HG03342 (cell line): ENCODE measurements around the gene KCTD15.

Source experiments
- ATAC-seq: cut with Tn5 transposase; IDR thresholded peaks from one replicate; pipeline ENCODE4 v1.9.1; 2021; ENCODE audit warnings: mild to moderate bottlenecking, moderate library complexity; ENCODE audit not compliant: unreplicated experiment

Gene KCTD15

GRCh38 chr19:33771384-33772101 lies 25.1 kb upstream of the KCTD15 start:
- peak; percentile 56 for ATAC-seq

- no peak for ATAC-seq
Measured at GRCh38 chr19:33772102-33772857, 24.4 kb upstream of the KCTD15 start.

DNA sequence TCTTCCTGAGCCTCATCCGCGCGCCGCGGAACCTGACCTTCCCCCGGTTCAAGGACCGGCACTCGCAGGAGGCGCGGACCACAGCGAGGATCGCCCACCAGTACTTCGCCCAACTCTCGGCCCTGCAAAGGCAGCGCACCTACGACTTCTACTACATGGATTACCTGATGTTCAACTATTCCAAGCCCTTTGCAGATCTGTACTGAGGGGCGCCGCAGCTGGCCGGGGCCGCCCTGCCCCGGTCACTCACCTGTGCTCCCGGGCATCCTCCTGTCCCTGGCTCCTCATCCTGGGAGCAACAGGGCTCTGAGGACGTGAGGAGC lies 23.9 kb upstream of the KCTD15 start:
- ATAC-seq = no peak

DNA sequence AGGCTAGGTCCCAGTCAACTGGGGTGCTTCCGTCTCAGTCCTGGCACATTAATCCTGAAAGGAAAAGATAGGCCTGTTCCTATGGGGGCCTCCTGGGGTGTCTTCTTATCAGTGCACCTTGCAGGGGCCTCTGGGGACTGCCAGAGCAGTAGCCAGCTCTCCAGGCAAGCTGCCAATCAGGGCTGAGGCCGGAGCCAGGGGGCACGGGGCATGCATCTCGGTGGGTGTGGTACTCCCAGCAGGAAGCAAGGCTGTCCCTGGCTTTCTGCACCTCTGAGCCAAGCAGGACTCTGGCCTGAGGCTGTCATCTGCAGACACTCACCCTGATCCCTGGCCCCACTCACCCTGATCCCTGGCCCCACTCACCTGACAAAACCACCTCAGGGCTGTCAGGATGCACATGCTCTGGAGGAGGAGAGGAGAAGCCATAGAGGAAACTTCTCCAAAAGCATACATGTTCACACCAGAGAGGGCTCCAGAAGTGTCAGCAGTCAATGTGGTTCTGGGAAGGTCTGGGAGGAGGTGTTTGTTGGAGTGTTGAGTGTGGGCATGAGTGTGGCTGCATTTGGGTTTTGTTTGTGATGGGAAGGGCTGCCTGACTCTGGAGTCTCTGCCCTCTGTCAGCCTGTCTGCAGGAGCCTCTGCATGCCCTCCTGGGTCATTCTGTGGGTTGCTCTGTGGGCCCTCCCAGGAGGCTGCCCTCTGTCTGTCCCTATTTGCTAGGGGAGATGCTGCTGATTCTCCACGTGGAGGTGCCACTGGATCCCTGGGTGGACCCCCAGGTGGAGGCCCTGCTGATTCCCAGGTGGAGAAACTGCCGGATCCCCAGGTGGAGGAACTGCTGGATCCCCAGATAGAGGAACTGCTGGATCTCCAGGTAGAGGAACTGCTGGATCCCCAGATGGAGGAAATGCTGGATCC lies 22.7 kb upstream of the KCTD15 start:
- ATAC-seq = no peak

- ATAC-seq = no peak
Measured at GRCh38 chr19:33774751-33775150, 21.9 kb upstream of the KCTD15 start.

GRCh38 chr19:33775731-33776487 lies 20.8 kb upstream of the KCTD15 start:
- no peak for ATAC-seq

DNA sequence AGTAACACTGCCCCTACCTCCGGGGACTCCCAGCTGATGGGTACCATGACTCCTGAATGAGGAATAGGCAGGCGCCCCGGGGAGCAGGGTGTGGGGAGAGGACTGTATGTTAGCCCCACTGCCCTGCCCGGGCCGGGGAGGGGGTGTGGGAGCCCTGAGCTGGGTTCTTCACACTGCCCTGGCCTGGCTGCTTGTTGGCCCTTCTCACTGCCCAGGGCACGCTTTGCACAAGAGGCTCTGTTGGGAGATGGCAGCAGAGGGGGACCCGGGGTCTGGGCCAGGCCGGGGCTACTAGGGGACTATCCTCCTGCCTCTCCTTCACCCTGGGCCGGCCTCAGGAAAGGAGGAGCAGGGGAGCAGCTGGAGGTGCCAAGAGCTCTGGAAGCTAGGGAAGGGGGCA lies 19.3 kb upstream of the KCTD15 start:
- no peak for ATAC-seq

DNA sequence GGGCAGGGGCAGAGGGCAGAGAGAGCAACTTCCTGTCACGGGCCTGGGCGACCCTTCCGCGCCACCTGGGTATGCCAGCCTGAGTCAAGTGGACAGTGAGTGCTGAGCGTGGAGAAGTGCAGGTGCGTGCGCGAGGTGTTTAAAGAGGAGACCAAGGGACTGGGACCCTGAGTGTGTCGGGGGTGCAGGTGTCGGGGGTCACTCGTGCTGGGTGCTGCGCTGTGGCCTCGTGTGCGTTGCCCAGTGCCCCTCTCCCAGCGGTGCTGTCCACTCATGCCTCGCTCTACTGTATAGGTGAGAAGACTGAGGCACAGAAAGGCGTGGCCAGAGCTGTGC lies 18.9 kb upstream of the KCTD15 start:
- ATAC-seq = no peak

DNA sequence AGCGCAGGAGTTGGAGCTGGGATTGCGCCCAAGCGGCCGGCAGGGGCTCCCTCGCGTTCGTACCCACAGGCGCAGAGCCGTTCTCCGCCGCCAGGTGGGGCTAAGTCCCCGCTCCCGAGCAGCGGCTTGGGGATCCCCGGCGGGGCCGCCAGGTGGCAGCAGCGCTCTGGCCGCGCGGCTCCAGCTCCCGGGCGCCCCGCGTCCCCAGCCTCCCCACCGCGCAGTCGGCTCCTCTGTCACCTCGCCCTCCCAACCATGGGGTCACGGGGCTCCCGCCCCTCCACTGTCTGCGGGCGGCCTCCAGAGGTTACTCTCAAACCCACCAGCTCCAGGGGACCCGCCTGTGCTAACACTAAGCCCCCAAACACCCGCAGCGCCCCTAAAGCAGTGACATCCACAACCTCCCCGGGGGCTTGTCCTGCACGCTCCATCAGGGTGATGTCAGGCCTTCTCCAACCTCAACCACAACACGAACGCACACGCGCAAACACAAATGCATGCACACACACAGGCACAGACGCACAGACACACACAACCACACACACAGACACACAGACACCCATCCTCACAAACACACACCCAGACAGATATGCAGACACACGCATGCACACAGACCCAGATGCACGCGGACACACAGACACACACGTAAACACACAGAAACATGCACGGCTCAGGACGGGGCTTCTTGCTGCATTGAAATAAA lies 18.4 kb upstream of the KCTD15 start:
- ATAC-seq = peak; percentile 90

GRCh38 chr19:33779849-33780248 lies 16.8 kb upstream of the KCTD15 start:
- no peak for ATAC-seq

- ATAC-seq = no peak
Measured at GRCh38 chr19:33780251-33780650, 16.4 kb upstream of the KCTD15 start.

DNA sequence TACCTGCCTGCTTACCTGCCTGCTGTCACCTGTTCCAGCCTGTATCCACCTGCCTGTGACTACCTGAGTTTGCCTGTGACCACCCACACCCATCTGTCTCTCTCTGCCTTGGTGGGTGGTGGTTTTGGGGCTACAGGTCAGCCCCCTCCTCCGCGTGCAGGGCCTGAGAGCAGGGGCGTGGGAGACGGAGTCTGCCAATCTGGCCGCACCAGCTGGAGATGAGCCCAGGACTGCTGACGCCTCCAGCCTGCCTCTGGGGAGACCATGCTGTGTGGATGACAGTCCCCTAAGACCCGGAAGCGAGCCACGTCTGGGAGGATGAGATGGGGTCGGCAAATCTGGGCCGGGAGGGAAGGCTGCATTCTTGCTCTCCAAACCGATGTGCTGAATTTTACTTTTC lies 15.9 kb upstream of the KCTD15 start:
- ATAC-seq = no peak

GRCh38 chr19:33781415-33781935 lies 15.2 kb upstream of the KCTD15 start:
- ATAC-seq = no peak

- ATAC-seq = no peak
Measured at GRCh38 chr19:33781996-33782395, 14.7 kb upstream of the KCTD15 start.

GRCh38 chr19:33784432-33784831 lies 12.2 kb upstream of the KCTD15 start:
- no peak for ATAC-seq

DNA sequence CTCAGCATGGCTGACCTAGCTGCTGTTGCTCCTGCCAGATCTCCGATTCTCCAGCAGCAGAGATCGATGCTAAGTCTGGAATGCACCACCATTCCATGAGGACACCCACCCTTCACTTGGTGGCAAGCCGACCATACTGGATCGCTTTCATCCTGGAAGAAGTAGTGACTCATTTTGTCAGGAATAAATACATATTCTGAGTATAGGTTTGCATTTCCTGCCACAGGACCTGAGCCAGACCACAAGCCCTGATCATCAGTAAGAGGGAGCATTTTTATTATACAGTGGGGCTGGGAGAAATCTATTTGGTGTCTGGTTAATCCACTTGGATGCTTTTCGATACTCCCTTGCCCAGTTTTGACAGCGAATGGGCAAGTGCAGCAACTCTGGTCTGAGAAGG lies 10.9 kb upstream of the KCTD15 start:
- ATAC-seq = no peak

- ATAC-seq = no peak
Measured at GRCh38 chr19:33788676-33789075, 8.0 kb upstream of the KCTD15 start.

GRCh38 chr19:33789344-33789743 lies 7.3 kb upstream of the KCTD15 start:
- no peak for ATAC-seq

DNA sequence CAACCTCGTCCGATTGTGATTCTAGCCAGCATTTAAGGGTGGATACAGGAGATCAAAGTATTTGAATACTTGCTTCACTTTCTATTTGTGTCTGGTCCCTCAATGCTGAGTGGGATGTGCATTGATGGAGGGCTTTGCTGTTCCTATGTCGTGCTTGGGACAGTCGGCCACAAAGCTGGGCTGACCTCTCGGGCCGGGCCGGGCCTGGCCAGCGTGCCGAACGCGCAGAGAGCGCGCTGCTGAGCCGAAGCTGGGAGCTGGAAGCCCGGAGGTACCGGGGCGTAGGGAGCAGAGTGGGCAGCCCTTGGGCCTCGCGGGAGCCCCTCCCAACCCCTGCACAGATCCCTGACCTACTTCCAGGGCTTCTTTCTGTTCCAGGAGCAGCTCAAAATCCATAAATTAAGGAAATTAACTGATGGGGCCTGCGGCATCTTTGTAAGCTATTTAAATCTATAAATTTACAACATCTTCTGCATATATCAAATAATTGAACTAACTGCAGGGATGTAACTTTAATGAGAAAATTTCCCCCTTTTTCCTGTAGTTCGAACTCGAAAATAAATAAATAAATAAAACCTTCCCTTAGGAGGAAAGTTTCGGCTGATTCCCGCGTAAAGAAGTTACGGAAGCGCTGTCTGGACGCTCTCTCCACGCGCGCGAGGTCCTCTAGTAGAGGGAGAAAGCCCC lies 1.8 kb upstream of the KCTD15 start:
- no peak for ATAC-seq
